ENCODE results near the gene ELMO1.

The ELMO1 gene

DNA sequence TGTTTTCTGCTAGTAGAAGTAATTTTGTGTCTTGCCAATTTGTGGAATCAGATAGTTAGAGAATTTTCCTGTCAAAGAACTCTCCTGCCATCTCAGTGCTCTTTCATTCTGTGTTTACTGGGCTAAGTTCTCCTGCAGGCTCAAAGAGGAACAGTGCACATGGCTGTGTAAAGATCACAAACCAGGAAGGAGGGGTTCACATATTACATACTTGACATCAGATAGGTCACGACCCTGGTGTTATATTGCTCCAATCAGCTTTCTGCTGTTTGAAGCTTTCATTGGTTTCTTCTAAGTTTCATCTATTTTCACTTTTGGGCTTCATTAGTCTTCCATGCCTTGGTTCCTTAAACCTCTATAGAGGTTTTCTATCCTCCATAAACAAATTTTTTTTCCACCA, 13.5 kb upstream of the ELMO1 start:
- no peak for DNase-seq

DNA sequence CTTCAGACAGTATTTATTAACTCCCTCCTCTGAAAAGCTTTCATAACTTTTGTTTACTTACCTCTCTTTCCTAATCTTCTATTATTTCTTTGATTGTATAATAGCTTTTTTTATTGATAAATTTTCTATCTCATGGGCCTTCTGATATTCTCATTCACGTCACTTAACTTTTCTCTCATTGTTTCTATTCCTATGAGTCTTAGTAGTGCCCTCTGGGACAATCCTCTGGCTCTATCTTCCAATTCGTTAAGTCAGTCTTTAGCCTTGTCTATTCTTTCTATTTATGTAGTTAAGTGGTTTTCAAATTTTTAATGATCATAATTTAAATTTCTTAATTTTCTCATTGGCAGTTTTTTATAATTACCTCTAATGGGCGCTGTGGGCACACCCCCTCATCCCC, 6.4 kb upstream of the ELMO1 start:
- DNase-seq = no peak

DNA sequence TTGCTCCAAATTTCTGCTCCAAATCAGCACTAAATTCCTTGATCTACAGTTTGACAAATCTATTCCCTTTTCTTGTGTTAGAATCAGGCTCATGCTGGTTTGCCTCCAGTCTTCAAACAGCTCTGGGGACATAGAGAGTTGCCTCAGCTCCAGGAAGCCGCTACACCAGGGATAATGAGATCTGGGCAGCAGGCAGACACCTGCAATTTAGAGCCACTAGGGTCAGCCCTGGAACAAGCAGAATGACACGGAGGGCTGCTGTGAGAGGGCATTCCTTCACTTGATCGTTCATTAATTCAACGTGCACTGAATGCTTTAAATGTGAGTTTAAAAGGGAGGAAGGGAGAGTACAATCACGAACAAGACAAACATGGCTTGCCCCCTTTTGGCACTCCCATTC, 3.7 kb upstream of the ELMO1 start:
- no peak for DNase-seq

DNA sequence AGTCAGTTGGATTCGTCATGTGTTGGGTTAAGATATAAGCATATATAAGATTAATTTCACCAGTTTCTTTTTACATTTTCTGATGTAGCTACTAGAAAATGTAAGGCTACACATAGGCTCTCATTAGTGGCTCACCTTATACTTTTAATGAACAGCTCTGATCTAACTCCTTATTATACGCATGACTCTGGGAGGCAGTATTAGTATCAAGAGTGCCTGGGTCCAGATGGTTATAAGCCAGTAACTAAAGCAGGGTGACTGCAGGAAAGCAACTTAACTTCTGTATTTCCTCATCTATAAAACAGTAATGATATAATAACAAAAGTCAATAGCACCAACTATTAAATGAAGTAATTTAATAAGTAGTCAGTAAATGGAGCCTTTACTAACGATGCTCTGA, 1.4 kb upstream of the ELMO1 start:
- DNase-seq = no peak

DNA sequence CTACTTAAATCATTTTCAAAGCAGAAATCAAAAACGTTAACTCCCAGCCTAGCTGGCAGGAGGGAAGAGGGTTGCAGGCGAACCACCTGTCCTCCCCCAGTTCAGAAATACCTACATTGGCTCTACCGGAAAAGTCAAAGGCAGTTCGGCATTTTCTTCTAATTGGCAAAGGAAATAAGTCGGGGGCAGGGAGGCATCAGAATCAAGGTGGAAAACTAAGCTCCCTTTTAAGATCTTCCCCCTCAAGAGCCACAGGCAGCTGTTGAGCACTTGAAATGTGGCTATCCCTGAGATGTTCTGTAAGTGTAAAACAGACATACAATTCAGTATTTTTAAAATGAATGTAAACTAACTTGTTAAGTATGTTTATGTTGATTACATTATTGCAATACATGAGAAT, 957 bp upstream of the ELMO1 start:
- no peak for DNase-seq

DNA sequence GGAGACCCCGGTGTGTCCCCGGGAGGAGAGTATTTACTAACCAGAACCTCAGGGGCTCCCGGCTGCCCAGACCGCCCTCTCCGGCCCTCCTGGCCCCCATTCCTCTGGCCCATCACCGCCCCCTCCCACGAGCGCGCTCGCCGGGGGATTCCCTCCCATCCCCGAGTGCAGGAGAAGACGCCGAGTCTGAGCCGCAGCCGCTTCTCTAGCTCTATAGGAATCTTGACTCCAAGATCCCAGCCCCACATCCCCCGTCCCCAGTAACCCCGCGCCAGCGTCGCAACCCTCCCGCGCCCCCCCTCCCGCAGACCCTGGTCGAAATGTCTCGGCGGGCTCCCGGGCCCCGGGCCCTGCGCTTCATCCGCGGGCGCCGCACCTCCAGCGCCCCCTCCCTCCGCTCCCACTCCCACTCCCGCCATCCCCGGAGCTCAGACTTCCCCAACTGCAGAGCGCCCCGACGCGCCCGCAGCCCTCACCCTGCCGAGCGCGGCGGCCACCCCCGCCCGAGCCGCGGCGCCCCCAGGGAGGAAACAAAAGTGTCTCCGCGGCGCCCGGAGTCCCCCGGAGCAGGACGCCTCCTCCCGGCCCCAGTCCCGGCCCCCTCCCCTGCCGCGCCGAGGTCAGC, 541 bp downstream of the ELMO1 start:
- DNase-seq = no peak

GRCh38 chr7:37446371-37446770, 2.3 kb downstream of the ELMO1 start:
- no peak for DNase-seq

GRCh38 chr7:37445790-37446189, 2.9 kb downstream of the ELMO1 start:
- DNase-seq = no peak

- DNase-seq = no peak
Observed at GRCh38 chr7:37445064-37445723, 3.5 kb downstream of the ELMO1 start.

GRCh38 chr7:37443627-37444026, 5.0 kb downstream of the ELMO1 start:
- DNase-seq = no peak

- DNase-seq = no peak
Observed at GRCh38 chr7:37442268-37442667, 6.4 kb downstream of the ELMO1 start.

DNA sequence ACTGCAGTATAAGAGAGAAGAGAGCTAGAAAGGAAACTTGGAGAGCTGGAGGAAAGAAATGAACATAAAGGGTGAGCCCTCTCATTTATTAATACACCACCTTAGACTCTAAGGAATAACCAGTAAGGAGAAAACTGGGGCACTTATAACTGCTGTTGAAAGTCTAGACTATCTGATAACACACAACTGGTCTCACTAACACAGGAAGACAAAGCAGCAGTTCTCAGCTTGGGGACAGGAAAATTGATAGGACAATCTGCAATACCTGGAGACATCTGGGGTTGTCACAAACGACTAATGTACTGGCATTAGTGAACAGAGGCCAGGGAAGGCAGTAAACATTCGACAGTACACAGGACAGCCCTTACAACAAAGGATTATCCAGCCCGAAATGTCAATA, 6.8 kb downstream of the ELMO1 start:
- no peak for DNase-seq

DNA sequence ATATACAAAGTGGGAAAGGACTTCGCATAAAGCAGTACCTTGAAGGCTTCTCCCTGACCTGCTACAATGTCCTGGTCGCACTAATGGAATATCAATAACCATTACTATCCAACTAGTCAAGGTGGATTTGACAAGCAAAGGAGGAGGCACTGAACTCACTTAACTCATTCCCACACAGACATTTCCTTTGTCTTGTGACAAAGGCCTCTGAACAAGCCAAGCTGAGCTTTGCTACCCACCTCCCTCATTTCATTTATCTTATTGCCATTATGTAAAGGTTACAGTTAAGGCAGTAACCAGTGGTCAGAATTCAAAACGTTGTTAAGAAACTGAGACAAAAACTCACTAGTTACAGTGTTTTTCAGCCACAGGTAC, 7.3 kb downstream of the ELMO1 start:
- DNase-seq = no peak

- DNase-seq = no peak
Observed at GRCh38 chr7:37440738-37441385, 7.8 kb downstream of the ELMO1 start.

GRCh38 chr7:37439653-37440026, 9.0 kb downstream of the ELMO1 start:
- DNase-seq = no peak

GRCh38 chr7:37438906-37439652, 9.6 kb downstream of the ELMO1 start:
- no peak for DNase-seq

DNA sequence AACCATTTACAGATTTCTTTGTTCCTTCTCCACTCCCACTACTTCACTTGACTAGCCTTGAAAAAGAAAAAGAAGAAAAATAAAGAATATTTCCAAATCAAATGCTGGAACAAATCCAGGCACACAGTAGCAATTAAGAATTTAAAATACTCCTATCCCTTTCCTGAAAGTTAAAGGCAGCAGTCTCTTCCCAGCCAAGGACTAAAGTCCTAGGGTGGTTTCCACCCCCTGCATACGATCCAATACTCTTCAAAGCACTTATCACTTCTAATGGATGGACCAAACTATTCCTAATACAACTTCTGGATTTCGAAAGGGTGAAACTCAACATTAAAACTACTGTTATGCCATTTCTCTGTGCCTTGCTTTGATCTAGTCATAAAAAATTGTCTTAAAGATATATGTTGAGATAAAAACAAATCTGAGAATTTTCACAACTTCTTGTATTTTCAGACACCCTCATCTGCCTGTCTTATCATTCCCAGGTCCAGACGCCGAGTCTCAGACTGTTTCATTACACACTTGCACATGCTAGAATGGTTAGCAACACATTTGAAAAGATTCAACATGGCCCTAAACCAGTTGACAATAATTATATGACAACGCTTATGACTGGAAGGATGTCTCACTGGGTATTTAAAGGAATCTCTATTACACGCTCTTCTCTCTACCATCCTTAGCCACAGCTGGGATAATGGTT, 13.4 kb downstream of the ELMO1 start:
- DNase-seq = no peak

- no peak for DNase-seq
Observed at GRCh38 chr7:37434529-37434928, 14.1 kb downstream of the ELMO1 start.

DNA sequence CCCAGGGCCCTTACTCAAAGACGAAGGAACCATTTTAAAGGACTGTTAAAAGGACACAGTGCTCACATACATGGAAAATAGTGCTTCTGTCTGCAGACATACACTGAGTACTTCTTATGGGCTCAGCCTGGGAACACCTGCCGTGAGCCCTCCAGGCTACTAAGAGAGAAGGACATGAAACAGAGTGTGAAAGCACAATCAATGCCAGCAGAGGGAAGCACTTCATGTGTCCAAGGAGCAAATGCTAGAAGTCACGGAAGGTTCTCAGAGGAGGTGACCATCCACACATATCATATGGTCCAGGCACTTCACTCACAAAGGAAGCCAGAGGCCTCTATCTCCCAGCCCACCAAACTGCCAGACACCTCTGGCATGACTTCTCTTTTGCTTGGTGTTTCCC, 15.5 kb downstream of the ELMO1 start:
- DNase-seq = no peak

GRCh38 chr7:37432281-37432920, 16.3 kb downstream of the ELMO1 start:
- no peak for DNase-seq

- no peak for DNase-seq
Observed at GRCh38 chr7:37431413-37431812, 17.3 kb downstream of the ELMO1 start.

GRCh38 chr7:37430640-37431039, 18.0 kb downstream of the ELMO1 start:
- no peak for DNase-seq

GRCh38 chr7:37430171-37430570, 18.5 kb downstream of the ELMO1 start:
- DNase-seq = no peak
